OCI-LY1 (cell line): ENCODE data around the gene CMTM4.

ENCODE experiments used
- CTCF ChIP-seq: fragments of 200-600 bp; sonication (generic), shearing (Covaris generic); IDR thresholded peaks from 2 replicates; pipeline ENCODE4 v1.5.1; 2017; ENCODE audit warnings: mild to moderate bottlenecking, antibody characterized with exemption, low read length, moderate library complexity, mixed read lengths
- EZH2 ChIP-seq: fragments of 200-600 bp; sonication (generic), shearing (Covaris generic); IDR thresholded peaks from 2 replicates; pipeline ENCODE4 v1.8.0; 2017; ENCODE audit warnings: borderline replicate concordance, mixed run types, mild to moderate bottlenecking, antibody characterized with exemption, low read length, moderate library complexity, mixed read lengths

GRCh38 chr16:66634527-66635196 lies 61.9 kb downstream of the CMTM4 start:
- TF ChIP-seq CTCF: no peak
- no peak for TF ChIP-seq EZH2
